Glutamatergic neuron (in vitro differentiated cells): Measurements from ENCODE around the gene CCDC9. TPM values are rescaled to one million over a fixed set of nuclear protein-coding genes. Genes with fewer than 3 reads are reported as not detected.
A peak's percentile ranks its signal among the peaks of the same experiment; 100 is the strongest.

Experiments used
- DNase-seq: peaks from one replicate; pipeline ENCODE4 v3.0.0; 2022
- H3K27ac Mint-ChIP-seq: one replicate; pipeline ENCODE4 v1.8.0; 2020; ENCODE audit warnings: mild to moderate bottlenecking, mixed read lengths, inconsistent platforms; ENCODE audit not compliant: unreplicated experiment
- H3K27me3 Mint-ChIP-seq: one replicate; pipeline ENCODE4 v1.8.0; 2020; ENCODE audit warnings: mild to moderate bottlenecking, moderate library complexity, mixed read lengths, inconsistent platforms; ENCODE audit not compliant: unreplicated experiment
- H3K36me3 Mint-ChIP-seq: one replicate; pipeline ENCODE4 v1.8.0; 2020; ENCODE audit warnings: mild to moderate bottlenecking, mixed read lengths, inconsistent platforms; ENCODE audit not compliant: unreplicated experiment
- H3K4me1 Mint-ChIP-seq: one replicate; pipeline ENCODE4 v1.8.0; 2020; ENCODE audit warnings: mild to moderate bottlenecking, low read depth, mixed read lengths, inconsistent platforms; ENCODE audit not compliant: unreplicated experiment
- H3K4me3 Mint-ChIP-seq: one replicate; pipeline ENCODE4 v1.8.0; 2020; ENCODE audit warnings: mild to moderate bottlenecking, mixed read lengths, inconsistent platforms; ENCODE audit not compliant: unreplicated experiment
- H3K9me3 Mint-ChIP-seq: one replicate; pipeline ENCODE4 v1.8.0; 2020; ENCODE audit warnings: mild to moderate bottlenecking, moderate library complexity, mixed read lengths, inconsistent platforms; ENCODE audit not compliant: unreplicated experiment
- CTCF ChIP-seq: fragments of 200-600 bp; sonication (generic); IDR thresholded peaks from one replicate; pipeline ENCODE4 v1.5.0; 2021; ENCODE audit not compliant: partially characterized antibody, unreplicated experiment
- total RNA-seq: library from RNA; stranded (reverse); fragmentation: NEBNext Ultra II Directional; extraction: Animal tissue kit (Norgen Biotek cat#: 25700); gene quantifications from one replicate; pipeline ENCODE4 v1.2.1, GENCODE V29; 2021; ENCODE audit not compliant: unreplicated experiment

Gene CCDC9
- total RNA-seq, 1 donor from 2014 or later: 16.8 TPM

- H3K27ac Mint-ChIP-seq: no peak overlapping the region
- peak; percentile 70 for DNase-seq
- peaks cover 17% of the 10 kb centered on the region for H3K9me3 Mint-ChIP-seq
- TF ChIP-seq CTCF: no peak
- H3K27me3 Mint-ChIP-seq: peaks cover 17% of the 10 kb centered on the region
- H3K36me3 Mint-ChIP-seq: peaks cover 4% of the 10 kb centered on the region
- H3K4me3 Mint-ChIP-seq: peak overlapping the region; percentile 20
- peaks cover 15% of the 10 kb centered on the region for H3K4me1 Mint-ChIP-seq
Observed at GRCh38 chr19:47240996-47241918, 15.1 kb upstream of the CCDC9 start.

- H3K27me3 Mint-ChIP-seq: peaks cover 17% of the 10 kb centered on the region
- no peak overlapping the region for H3K4me3 Mint-ChIP-seq
- peaks cover 4% of the 10 kb centered on the region for H3K36me3 Mint-ChIP-seq
- no peak for TF ChIP-seq CTCF
- peaks cover 15% of the 10 kb centered on the region for H3K4me1 Mint-ChIP-seq
- peaks cover 17% of the 10 kb centered on the region for H3K9me3 Mint-ChIP-seq
- no peak for DNase-seq
- no peak overlapping the region for H3K27ac Mint-ChIP-seq
Observed at GRCh38 chr19:47241919-47242577, 14.3 kb upstream of the CCDC9 start.

DNA sequence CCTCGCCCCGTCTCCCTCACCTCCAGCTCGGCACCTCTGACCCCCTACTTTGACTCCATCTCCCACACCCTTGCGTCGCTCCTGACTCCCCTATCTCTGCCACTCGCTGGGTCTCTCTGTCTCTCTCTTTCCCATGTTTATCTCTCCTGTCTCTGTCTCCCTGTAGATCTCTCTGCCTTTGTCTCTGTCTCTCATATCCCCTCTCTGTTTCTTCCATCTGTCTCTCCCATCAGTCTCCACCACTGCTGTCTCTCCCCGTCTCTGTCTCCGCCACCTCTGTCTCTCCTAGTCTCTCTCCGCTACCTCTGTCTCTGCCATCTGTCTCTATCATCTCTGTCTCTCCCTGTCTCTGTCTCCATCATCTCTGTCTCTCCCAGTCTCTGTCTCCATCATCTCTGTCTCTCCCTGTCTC, 13.0 kb upstream of the CCDC9 start:
- no peak for DNase-seq
- Mint-ChIP-seq H3K36me3 (peaks cover 4% of the 10 kb centered on the region), H3K9me3 (peaks cover 20% of the 10 kb centered on the region), H3K4me3 (peak overlapping the region; percentile 94), H3K27me3 (peaks cover 19% of the 10 kb centered on the region), H3K27ac (peak overlapping the region; percentile 98), H3K4me1 (peaks cover 15% of the 10 kb centered on the region)
- no peak for TF ChIP-seq CTCF

DNA sequence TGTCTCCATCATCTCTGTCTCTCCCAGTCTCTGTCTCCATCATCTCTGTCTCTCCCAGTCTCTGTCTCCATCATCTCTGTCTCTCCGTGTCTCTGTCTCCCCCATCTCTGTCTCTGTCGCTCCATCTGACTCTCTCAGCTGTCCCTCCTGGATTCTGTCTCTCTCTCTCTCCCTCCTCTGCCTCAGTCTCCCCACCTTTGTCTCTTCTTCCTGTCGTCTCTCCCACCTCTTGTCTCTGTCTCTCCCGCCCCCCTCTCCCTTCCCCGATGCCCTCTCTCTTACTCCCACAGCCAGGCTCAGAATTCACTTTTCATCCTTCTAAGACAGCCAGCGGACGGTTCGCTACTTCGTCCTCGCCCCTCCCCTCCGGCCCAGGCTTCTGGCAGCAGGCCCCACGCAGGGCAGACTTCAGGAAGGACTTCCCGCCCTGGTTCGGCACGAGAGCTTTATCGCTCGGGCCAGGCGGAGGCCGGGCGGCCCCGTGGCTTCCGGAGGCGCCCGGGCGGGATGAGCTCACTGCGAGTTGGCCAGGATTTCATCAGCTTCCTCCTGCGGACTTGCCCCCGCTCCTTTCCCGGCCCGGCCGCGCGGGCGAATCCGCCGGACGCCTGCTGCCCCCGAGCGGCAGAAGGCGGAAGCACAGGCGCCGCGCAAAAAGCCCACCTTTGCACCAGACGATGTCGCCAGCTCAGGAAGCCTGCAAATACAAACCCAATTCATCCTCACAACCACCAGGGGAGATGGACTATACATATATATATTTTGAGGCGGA, 12.4 kb upstream of the CCDC9 start:
- peaks cover 19% of the 10 kb centered on the region for H3K9me3 Mint-ChIP-seq
- peak overlapping the region; percentile 98 for H3K27ac Mint-ChIP-seq
- DNase-seq: peak; percentile 92
- H3K36me3 Mint-ChIP-seq: peaks cover 4% of the 10 kb centered on the region
- H3K27me3 Mint-ChIP-seq: peaks cover 17% of the 10 kb centered on the region
- peak overlapping the region; percentile 94 for H3K4me3 Mint-ChIP-seq
- peaks cover 12% of the 10 kb centered on the region for H3K4me1 Mint-ChIP-seq
- TF ChIP-seq CTCF: peak; percentile 99
